PC-9 (cell line): ENCODE data around the gene CLDN17.

Experiments used
- EZH2 ChIP-seq: fragments of 200-600 bp; sonication (generic); IDR thresholded peaks from 2 replicates; pipeline ENCODE4 v1.8.0; 2017; ENCODE audit warnings: antibody characterized with exemption, low read depth
- TF ChIP-seq, protein P1 (sequence below): fragments of 200-600 bp; sonication (generic); conservative IDR thresholded peaks from 2 replicates; pipeline ENCODE4 v1.6.1; 2017; ENCODE audit warnings: mixed run types, antibody characterized with exemption, mild to moderate bottlenecking, moderate library complexity

DNA sequence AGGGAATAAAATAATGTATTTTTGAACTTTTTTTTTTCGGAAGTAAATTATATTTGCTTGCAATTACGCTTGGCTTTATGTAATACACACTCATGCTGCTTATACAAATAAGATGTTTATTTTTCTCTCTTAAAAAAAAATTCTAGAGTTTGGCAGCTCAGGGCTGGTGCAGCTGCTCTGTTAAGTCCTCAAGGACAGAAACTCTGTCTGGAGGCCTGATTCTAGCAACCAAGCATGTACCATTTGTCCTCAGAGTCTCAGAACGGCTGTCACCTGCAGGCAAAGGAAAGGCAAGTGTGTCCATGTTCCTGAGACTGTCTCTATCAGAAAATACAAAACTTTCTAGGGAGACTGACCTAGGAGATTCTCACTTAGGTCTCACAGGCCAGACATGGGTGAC, 23.2 kb upstream of the CLDN17 start:
- TF ChIP-seq, protein P1, sequence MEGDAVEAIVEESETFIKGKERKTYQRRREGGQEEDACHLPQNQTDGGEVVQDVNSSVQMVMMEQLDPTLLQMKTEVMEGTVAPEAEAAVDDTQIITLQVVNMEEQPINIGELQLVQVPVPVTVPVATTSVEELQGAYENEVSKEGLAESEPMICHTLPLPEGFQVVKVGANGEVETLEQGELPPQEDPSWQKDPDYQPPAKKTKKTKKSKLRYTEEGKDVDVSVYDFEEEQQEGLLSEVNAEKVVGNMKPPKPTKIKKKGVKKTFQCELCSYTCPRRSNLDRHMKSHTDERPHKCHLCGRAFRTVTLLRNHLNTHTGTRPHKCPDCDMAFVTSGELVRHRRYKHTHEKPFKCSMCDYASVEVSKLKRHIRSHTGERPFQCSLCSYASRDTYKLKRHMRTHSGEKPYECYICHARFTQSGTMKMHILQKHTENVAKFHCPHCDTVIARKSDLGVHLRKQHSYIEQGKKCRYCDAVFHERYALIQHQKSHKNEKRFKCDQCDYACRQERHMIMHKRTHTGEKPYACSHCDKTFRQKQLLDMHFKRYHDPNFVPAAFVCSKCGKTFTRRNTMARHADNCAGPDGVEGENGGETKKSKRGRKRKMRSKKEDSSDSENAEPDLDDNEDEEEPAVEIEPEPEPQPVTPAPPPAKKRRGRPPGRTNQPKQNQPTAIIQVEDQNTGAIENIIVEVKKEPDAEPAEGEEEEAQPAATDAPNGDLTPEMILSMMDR, result no peak
- no peak for TF ChIP-seq EZH2
